Activated naive CD8-positive, alpha-beta T cell (primary cell): ENCODE results near the gene NECTIN4.
"Not testable (repeated sequence)": the region's sequence is repeated elsewhere in the genome, so short reads cannot be mapped to it uniquely, and the experiment has no call there.

Experiments
- H3K27ac Mint-ChIP-seq: one replicate; pipeline ENCODE4 v1.8.0; 2021; ENCODE audit warnings: mixed read lengths
- H3K27me3 Mint-ChIP-seq: one replicate; pipeline ENCODE4 v1.8.0; 2021; ENCODE audit warnings: mixed read lengths
- H3K36me3 Mint-ChIP-seq: one replicate; pipeline ENCODE4 v1.8.0; 2021; ENCODE audit warnings: mixed read lengths
- H3K4me1 Mint-ChIP-seq: one replicate; pipeline ENCODE4 v1.8.0; 2021; ENCODE audit warnings: low read depth, mixed read lengths
- H3K4me3 Mint-ChIP-seq: one replicate; pipeline ENCODE4 v1.8.0; 2021; ENCODE audit warnings: mild to moderate bottlenecking, mixed read lengths
- H3K9me3 Mint-ChIP-seq: one replicate; pipeline ENCODE4 v1.8.0; 2021; ENCODE audit warnings: low read depth, mixed read lengths

NECTIN4 gene

GRCh38 chr1:161065681-161066080, 23.7 kb downstream of the NECTIN4 start:
- H3K36me3 Mint-ChIP-seq, H3K27me3 Mint-ChIP-seq, H3K9me3 Mint-ChIP-seq: not testable (repeated sequence)
- H3K4me1 Mint-ChIP-seq = peaks cover 76% of the 10 kb centered on the region
- peak overlapping the region; percentile 53 for H3K4me3 Mint-ChIP-seq
- H3K27ac Mint-ChIP-seq = peak overlapping the region; percentile 90

DNA sequence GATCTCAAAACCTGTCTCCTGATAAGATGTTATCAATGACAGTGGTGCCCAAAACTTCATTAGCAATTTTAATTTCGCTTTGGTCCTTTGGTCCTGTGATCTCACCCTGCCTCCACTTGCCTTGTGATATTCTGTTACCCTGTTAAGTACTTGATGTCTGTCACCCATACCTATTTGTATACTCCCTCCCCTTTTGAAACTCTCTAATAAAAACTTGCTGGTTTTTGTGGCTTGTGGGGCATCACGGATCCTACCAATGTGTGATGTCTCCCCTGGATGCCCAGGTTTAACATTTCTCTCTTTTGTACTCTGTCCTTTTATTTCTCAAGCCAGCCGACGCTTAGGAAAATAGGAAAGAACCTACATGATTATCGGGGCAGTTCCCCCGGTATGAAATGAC, 25.4 kb downstream of the NECTIN4 start:
- H3K27me3 Mint-ChIP-seq, H3K36me3 Mint-ChIP-seq, H3K9me3 Mint-ChIP-seq: not testable (repeated sequence)
- peak overlapping the region; percentile 90 for H3K27ac Mint-ChIP-seq
- peak overlapping the region; percentile 73 for H3K4me3 Mint-ChIP-seq
- peaks cover 79% of the 10 kb centered on the region for H3K4me1 Mint-ChIP-seq

- Mint-ChIP-seq H3K4me3 (no peak overlapping the region), H3K27ac (peak overlapping the region; percentile 58), H3K4me1 (peaks cover 69% of the 10 kb centered on the region), H3K9me3 (no peaks in the 10 kb centered on the region), H3K27me3 (no peaks in the 10 kb centered on the region), H3K36me3 (no peaks in the 10 kb centered on the region)
These were observed 27.9 kb downstream of the NECTIN4 start for GRCh38 chr1:161061419-161061818.

DNA sequence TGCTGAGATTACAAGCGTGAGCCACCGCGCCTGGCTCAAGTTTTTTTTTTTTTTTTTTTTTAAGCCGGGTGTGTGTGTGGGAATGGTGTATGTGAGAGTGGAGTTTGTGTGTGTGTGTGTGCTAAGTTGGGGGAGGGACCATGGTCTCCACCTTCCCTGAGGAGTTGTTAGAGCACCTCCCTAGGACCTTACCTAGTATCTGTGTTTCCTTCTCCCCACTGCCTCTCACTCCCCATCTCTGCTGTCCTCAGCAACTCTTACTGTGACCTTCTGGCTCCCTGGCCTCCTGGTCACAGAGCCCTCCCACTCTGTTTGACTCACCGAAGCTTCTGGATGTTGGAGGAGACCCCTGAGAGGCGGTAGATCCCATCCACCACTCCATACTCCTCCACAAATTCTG, 30.1 kb downstream of the NECTIN4 start:
- Mint-ChIP-seq H3K27me3 (no peaks in the 10 kb centered on the region), H3K4me1 (peaks cover 57% of the 10 kb centered on the region), H3K4me3 (no peak overlapping the region), H3K36me3 (no peaks in the 10 kb centered on the region), H3K9me3 (no peaks in the 10 kb centered on the region), H3K27ac (peak overlapping the region; percentile 82)

GRCh38 chr1:161054805-161055204, 34.6 kb downstream of the NECTIN4 start:
- H3K4me3 Mint-ChIP-seq = no peak overlapping the region
- H3K4me1 Mint-ChIP-seq = peaks cover 27% of the 10 kb centered on the region
- H3K27ac Mint-ChIP-seq = peak overlapping the region; percentile 50
- H3K9me3 Mint-ChIP-seq = no peaks in the 10 kb centered on the region
- no peaks in the 10 kb centered on the region for H3K27me3 Mint-ChIP-seq
- H3K36me3 Mint-ChIP-seq = peaks cover 2% of the 10 kb centered on the region

DNA sequence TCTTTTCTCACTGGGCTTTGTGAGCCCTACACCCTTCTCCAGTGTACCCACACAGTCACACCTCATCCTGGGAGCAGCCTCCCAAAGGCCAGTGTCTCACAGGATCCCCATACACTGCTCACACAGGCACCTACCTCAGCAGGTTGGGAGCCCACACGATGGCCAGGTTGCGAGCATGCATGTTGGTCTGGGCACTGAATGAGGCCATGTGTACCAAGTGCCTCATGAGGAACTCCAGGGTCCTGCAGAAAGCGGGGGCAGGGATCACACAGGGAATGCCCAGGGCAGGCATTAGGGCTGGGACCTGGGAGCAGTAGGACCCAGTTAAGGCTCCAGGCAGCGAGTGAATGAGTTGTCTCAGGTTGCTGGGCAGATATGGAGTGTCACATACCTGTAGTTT, 35.1 kb downstream of the NECTIN4 start:
- peaks cover 2% of the 10 kb centered on the region for H3K36me3 Mint-ChIP-seq
- H3K4me1 Mint-ChIP-seq = peaks cover 22% of the 10 kb centered on the region
- no peaks in the 10 kb centered on the region for H3K9me3 Mint-ChIP-seq
- H3K4me3 Mint-ChIP-seq = no peak overlapping the region
- no peaks in the 10 kb centered on the region for H3K27me3 Mint-ChIP-seq
- H3K27ac Mint-ChIP-seq = peak overlapping the region; percentile 41

DNA sequence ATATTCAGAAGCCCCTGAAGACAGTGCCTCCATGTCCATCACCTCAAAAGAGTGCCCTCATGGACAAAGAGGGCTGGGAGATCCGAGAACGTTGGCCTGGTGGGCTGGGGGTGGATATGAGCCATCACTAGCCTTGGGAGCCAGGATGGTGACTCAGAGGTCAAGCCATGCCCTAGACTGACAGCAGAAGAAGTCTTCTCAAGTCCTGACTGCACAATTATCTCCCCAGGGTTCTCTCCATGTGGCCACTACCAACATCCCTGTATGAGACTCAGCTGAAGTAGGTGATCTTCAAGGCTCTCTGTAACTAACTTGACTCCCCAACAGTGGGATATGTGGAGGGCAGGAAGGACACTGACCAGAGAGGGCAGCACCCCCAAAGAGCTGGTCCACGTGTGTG, 36.5 kb downstream of the NECTIN4 start:
- Mint-ChIP-seq H3K4me1 (peaks cover 22% of the 10 kb centered on the region), H3K27me3 (no peaks in the 10 kb centered on the region), H3K27ac (peak overlapping the region; percentile 70), H3K36me3 (peaks cover 2% of the 10 kb centered on the region), H3K4me3 (no peak overlapping the region), H3K9me3 (no peaks in the 10 kb centered on the region)

- H3K4me1 Mint-ChIP-seq = peaks cover 16% of the 10 kb centered on the region
- no peaks in the 10 kb centered on the region for H3K9me3 Mint-ChIP-seq
- peaks cover 2% of the 10 kb centered on the region for H3K36me3 Mint-ChIP-seq
- H3K27me3 Mint-ChIP-seq = no peaks in the 10 kb centered on the region
- no peak overlapping the region for H3K4me3 Mint-ChIP-seq
- H3K27ac Mint-ChIP-seq = no peak overlapping the region
These were observed 38.1 kb downstream of the NECTIN4 start for GRCh38 chr1:161051219-161051618.

DNA sequence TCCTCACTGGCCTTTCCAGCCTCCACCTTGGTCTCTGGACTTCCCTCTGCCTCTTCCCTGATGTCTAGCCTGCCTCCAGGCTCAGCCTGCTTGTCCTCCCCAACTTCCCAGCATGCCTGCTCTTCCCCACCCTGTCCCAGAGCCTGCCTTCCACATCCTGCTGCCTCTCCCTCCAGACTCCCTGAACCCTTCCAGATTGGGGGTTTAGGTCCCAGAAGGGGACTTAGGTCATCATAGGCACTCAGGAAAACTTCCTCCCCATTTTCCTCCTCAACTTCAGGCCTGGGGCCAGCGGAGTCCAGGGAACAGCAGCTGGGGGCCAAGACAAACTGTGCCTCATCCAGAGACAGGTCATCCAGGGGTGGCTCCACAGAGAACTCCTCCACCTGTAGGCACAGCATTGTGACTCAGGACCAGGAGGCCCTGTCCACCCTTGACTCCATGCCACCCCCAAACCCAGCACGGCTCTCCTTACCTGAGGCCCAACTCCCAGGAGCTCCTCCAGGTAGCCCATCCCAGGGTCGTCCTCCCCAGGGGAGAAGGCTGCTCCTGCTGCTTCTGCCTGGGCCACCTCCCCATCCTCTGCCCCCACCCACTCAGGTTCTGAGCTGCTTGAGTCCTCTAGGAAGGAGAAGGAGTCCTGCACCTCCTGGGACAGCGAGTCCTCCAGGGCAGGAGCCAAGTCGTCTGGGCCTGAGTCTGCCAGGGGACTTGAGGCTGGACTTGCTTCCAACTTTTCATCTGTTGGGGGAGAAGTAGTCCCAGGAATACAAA, 40.2 kb downstream of the NECTIN4 start:
- H3K4me3 Mint-ChIP-seq = no peak overlapping the region
- peaks cover 30% of the 10 kb centered on the region for H3K4me1 Mint-ChIP-seq
- H3K27ac Mint-ChIP-seq = peak overlapping the region; percentile 47

GRCh38 chr1:161047436-161048420, 41.6 kb downstream of the NECTIN4 start:
- Mint-ChIP-seq H3K27me3 (no peaks in the 10 kb centered on the region), H3K27ac (peak overlapping the region; percentile 98), H3K36me3 (peaks cover 4% of the 10 kb centered on the region), H3K4me3 (no peak overlapping the region), H3K4me1 (peaks cover 34% of the 10 kb centered on the region), H3K9me3 (no peaks in the 10 kb centered on the region)

More for the DNA sequence above, 40.2 kb downstream of the NECTIN4 start:
- Mint-ChIP-seq H3K27me3 (no peaks in the 10 kb centered on the region), H3K9me3 (no peaks in the 10 kb centered on the region), H3K36me3 (peaks cover 2% of the 10 kb centered on the region)

GRCh38 chr1:161046605-161047228, 42.6 kb downstream of the NECTIN4 start:
- Mint-ChIP-seq H3K36me3 (peaks cover 7% of the 10 kb centered on the region), H3K9me3 (no peaks in the 10 kb centered on the region), H3K4me3 (peak overlapping the region; percentile 93), H3K27ac (peak overlapping the region; percentile 98), H3K4me1 (peaks cover 38% of the 10 kb centered on the region), H3K27me3 (no peaks in the 10 kb centered on the region)

- H3K27ac Mint-ChIP-seq = peak within 1 kb of the TSS; percentile 98
- no peaks in the 10 kb centered on the region for H3K9me3 Mint-ChIP-seq
- no peaks in the 10 kb centered on the region for H3K27me3 Mint-ChIP-seq
- H3K4me3 Mint-ChIP-seq = peak within 1 kb of the TSS; percentile 93
- H3K36me3 Mint-ChIP-seq = peaks cover 7% of the 10 kb centered on the region
- H3K4me1 Mint-ChIP-seq = peaks cover 43% of the 10 kb centered on the region
These were observed 43.4 kb downstream of the NECTIN4 start, which contains the start of gene USF1 for GRCh38 chr1:161045736-161046604. Gene USF1, minus strand, starts transcription at chr1:161045977. Its CDS starts 2,702 bp downstream, at chr1:161043275.

DNA sequence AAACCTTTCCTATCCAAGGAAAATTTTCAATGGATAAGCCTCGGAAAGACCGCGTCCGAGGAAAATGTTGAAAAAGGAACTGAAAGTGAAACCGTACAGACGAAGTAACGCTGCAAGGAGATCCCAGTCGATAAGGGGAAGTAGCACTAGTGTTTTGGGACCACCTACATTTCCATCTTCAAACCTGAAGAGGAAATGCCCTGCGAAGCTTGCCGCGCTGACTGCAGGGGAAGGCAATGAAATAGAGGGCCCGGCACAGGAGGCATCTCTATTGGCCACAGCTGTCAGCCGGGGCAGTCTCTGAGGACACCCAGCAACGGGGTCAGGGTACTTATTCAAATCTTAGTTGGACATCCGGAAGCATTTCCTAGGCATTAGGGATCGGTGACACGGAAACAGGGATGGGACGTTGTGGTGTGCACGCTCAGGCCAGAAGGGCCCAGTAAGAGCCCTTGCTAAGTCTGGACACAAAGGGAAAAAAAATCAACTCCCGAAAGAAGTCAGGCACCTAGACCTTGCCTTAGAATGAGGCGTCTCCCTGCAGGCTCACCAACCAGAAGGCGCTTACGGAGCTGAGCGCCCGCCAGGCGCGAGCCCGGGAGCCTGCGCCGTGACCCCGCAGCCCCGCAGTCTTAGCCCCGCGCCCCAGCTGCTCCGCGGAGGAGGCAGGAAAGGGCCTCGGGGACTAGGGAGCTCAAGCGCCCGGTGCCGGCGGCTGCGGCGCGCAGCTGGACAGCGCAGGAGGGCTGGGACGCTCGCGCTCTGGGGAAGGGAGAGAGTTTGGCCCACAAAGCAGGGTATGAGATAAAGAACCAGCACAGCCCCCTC, 44.2 kb downstream of the NECTIN4 start:
- Mint-ChIP-seq H3K36me3 (peaks cover 7% of the 10 kb centered on the region), H3K4me3 (peak overlapping the region; percentile 93), H3K4me1 (peaks cover 46% of the 10 kb centered on the region), H3K27ac (peak overlapping the region; percentile 98), H3K9me3 (no peaks in the 10 kb centered on the region), H3K27me3 (no peaks in the 10 kb centered on the region)
